ENCODE measurements around the gene FAM107A.

Gene FAM107A

GRCh38 chr3:58570851-58571250 lies 6.3 kb downstream of the FAM107A start:
- no peak overlapping the region for H3K4me3 ChIP-seq (ENCODE audit: control insufficient read depth, low read depth, low read length)
- TF ChIP-seq CTCF (IDR thresholded peaks at IDR 0.05; ENCODE audit: control insufficient read depth, insufficient read depth, low read depth, low read length, missing control alignments): no peak
- DNase-seq (ENCODE audit: low read depth): no peak

GRCh38 chr3:58569287-58570001 lies 7.7 kb downstream of the FAM107A start:
- DNase-seq (ENCODE audit: low read depth): no peak
- TF ChIP-seq CTCF (IDR thresholded peaks at IDR 0.05; ENCODE audit: control insufficient read depth, insufficient read depth, low read depth, low read length, missing control alignments): no peak
- H3K4me3 ChIP-seq (ENCODE audit: control insufficient read depth, low read depth, low read length): no peak overlapping the region

- H3K4me3 ChIP-seq (ENCODE audit: control insufficient read depth, low read depth, low read length): no peak overlapping the region
- DNase-seq (ENCODE audit: low read depth): no peak
- peak; percentile 86 for TF ChIP-seq CTCF (IDR thresholded peaks at IDR 0.05; ENCODE audit: control insufficient read depth, insufficient read depth, low read depth, low read length, missing control alignments)
Observed at GRCh38 chr3:58568572-58569286, 8.5 kb downstream of the FAM107A start.

- no peak for TF ChIP-seq CTCF (IDR thresholded peaks at IDR 0.05; ENCODE audit: control insufficient read depth, insufficient read depth, low read depth, low read length, missing control alignments)
- no peak for DNase-seq (ENCODE audit: low read depth)
- no peak overlapping the region for H3K4me3 ChIP-seq (ENCODE audit: control insufficient read depth, low read depth, low read length)
Observed at GRCh38 chr3:58567251-58567515, 10.0 kb downstream of the FAM107A start.

- DNase-seq (ENCODE audit: low read depth): no peak
- H3K4me3 ChIP-seq (ENCODE audit: control insufficient read depth, low read depth, low read length): no peak overlapping the region
- TF ChIP-seq CTCF (IDR thresholded peaks at IDR 0.05; ENCODE audit: control insufficient read depth, insufficient read depth, low read depth, low read length, missing control alignments): no peak
Observed at GRCh38 chr3:58566398-58567250, 10.6 kb downstream of the FAM107A start.

- no peak for TF ChIP-seq CTCF (IDR thresholded peaks at IDR 0.05; ENCODE audit: control insufficient read depth, insufficient read depth, low read depth, low read length, missing control alignments)
- no peak for DNase-seq (ENCODE audit: low read depth)
- H3K4me3 ChIP-seq (ENCODE audit: control insufficient read depth, low read depth, low read length): no peak overlapping the region
Observed at GRCh38 chr3:58565621-58566397, 11.4 kb downstream of the FAM107A start.
